Sigmoid colon (tissue), 7 donors: ENCODE data around the gene APEH. TPM values are rescaled to one million over a fixed set of nuclear protein-coding genes. Genes with fewer than 3 reads are reported as not detected.

Experiments
- DNase-seq: peaks from one replicate; pipeline ENCODE4 v3.0.0-alpha.2; 2019
- H3K27ac ChIP-seq, 4 donors: fragments of 200-600 bp; sonication (generic); one replicate each; pipeline ENCODE4 v1.5.1; 2016 to 2019; ENCODE audit warnings: mild to moderate bottlenecking in 1 of 4
- H3K27me3 ChIP-seq, 3 donors: fragments of 200-600 bp; sonication (generic); one replicate each; pipeline ENCODE4 v1.5.1; 2019; ENCODE audit warnings: mild to moderate bottlenecking in 1 of 3
- H3K36me3 ChIP-seq, 4 donors: fragments of 200-600 bp; sonication (generic); one replicate each; pipeline ENCODE4 v1.5.1; 2016 to 2019
- H3K4me1 ChIP-seq, 4 donors: fragments of 200-600 bp; sonication (generic); one replicate each; pipeline ENCODE4 v1.5.1; 2017 to 2019
- H3K4me3 ChIP-seq, 4 donors: fragments of 200-600 bp; sonication (generic); one replicate each; pipeline ENCODE4 v1.5.1; 2017 to 2019; ENCODE audit warnings: mild to moderate bottlenecking in 2 of 4, moderate library complexity in 1 of 4
- H3K9me3 ChIP-seq, 4 donors: fragments of 200-600 bp in 3 of 4; sonication (generic) in 3 of 4; one replicate each; pipeline versions ENCODE4 v1.5.1 to v1.6.1; 2013 to 2019
- EP300 ChIP-seq, 4 donors: sonication (generic); formaldehyde crosslinking; IDR thresholded peaks; one replicate each; pipeline ENCODE4 v1.6.1; 2017; ENCODE audit warnings: antibody characterized with exemption in 4 of 4
- POLR2A ChIP-seq, 2 donors: fragments of 450-650 bp; IDR thresholded peaks; one replicate each; pipeline ENCODE4 v1.6.1; 2016; ENCODE audit warnings: antibody characterized with exemption in 2 of 2, mild to moderate bottlenecking in 2 of 2, moderate library complexity in 2 of 2
- POLR2AphosphoS5 ChIP-seq, 4 donors: sonication (generic); formaldehyde crosslinking; IDR thresholded peaks; one replicate each; pipeline ENCODE4 v1.6.1; 2017; ENCODE audit warnings: antibody characterized with exemption in 4 of 4
- WGBS, 2 donors: extraction: QIAGEN DNeasy Blood & Tissue Kit; methylation state at CpG; one replicate each; pipeline ENCODE4 v1.1.7; 2013; 5-methylcytosine and 5-hydroxymethylcytosine counted together
- intact Hi-C: fragments of 100-400 bp; cut with DNase I; formaldehyde crosslinking; loops from one replicate; pipeline ENCODE4 v1.15.1; 2023
- polyA plus RNA-seq, 3 donors: library from polyadenylated mRNA; stranded (reverse); fragments of 200-250 nt; gene quantifications; one replicate each; pipeline ENCODE4 v1.2.3, GENCODE V29; 2013
- small RNA-seq, 3 donors: library from RNA; depleted of rRNA; stranded (forward); fragments of <200 nt; gene quantifications; one replicate each; pipeline ENCODE3, GENCODE V24; 2016
- total RNA-seq, 4 donors: library from RNA; depleted of rRNA; stranded (reverse); fragments of >200 nt; gene quantifications; one replicate each; pipeline ENCODE4 v1.1.0, GENCODE V29; 2016
- TF ChIP-seq, protein P1 (sequence below), 4 experiments: fragments of 450-650 bp in 3 of 4; fragments of 200-600 bp in 1 of 4; IDR thresholded peaks; one replicate each; pipeline ENCODE4 v1.5.1; 2016 to 2019; ENCODE audit warnings: antibody characterized with exemption in 4 of 4, mild to moderate bottlenecking in 3 of 4, moderate library complexity in 2 of 4
- donor health status: healthy with polysubstance abuse.
- donor health status: Bipolar disorder and iron deficiency.
- donor health status: healthy.

The APEH gene
- total and polyA plus RNA-seq, 7 donors, result 49.0 to 102 (median 64.8) TPM

DNA sequence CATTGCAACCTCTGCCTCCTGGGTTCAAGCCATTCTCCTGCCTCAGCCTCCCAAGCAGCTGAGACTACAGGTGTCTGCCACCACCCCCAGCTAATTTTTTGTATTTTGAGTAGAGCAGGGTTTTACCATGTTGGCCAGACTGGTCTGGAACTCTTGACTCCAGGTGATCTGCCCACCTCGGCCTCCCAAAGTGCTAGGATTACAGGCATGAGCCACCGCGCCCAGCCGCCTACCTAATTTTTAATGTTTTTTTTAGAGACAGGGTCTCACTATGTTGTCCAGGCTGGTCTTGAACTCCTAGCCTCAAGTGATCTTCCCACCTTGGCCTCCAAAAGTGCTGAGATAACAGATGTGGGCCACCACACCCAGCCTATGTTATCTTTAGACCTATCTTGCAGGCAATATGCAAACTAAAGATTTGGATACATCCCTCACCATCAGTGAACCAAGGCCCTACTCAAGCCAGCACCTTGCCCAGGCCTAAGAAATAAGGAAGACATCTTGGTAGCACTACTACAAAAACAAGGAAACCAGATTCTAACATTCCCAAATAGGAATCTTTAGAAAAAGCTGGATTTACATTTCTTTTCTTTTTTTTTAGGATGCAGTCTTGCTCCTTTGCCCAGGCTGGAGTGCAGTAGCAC, 55.9 kb downstream of the APEH start:
- no peak for DNase-seq
- peaks cover 20 to 83% (median 52%) of the 10 kb centered on the region in 4 donors for H3K36me3 ChIP-seq
- peaks cover 0 to 1% (median 0%) of the 10 kb centered on the region in 4 donors for H3K4me1 ChIP-seq
- TF ChIP-seq, protein P1, sequence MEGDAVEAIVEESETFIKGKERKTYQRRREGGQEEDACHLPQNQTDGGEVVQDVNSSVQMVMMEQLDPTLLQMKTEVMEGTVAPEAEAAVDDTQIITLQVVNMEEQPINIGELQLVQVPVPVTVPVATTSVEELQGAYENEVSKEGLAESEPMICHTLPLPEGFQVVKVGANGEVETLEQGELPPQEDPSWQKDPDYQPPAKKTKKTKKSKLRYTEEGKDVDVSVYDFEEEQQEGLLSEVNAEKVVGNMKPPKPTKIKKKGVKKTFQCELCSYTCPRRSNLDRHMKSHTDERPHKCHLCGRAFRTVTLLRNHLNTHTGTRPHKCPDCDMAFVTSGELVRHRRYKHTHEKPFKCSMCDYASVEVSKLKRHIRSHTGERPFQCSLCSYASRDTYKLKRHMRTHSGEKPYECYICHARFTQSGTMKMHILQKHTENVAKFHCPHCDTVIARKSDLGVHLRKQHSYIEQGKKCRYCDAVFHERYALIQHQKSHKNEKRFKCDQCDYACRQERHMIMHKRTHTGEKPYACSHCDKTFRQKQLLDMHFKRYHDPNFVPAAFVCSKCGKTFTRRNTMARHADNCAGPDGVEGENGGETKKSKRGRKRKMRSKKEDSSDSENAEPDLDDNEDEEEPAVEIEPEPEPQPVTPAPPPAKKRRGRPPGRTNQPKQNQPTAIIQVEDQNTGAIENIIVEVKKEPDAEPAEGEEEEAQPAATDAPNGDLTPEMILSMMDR (IDR thresholded peaks at IDR 0.05), result no peak
- no peak for TF ChIP-seq POLR2AphosphoS5 (IDR thresholded peaks at IDR 0.05)
- TF ChIP-seq EP300 (IDR thresholded peaks at IDR 0.05), result no peak
- no peak for TF ChIP-seq POLR2A (IDR thresholded peaks at IDR 0.05)
- no peak overlapping the region for H3K27ac ChIP-seq
- H3K9me3 ChIP-seq, result no peaks in the 10 kb centered on the region
- no peak overlapping the region for H3K4me3 ChIP-seq
- intact Hi-C loops, result no loop called here
- WGBS, 2 donors, result 97 to 98% methylated on average over 4 of the region's 4 CpGs
- no peaks in the 10 kb centered on the region for H3K27me3 ChIP-seq

DNA sequence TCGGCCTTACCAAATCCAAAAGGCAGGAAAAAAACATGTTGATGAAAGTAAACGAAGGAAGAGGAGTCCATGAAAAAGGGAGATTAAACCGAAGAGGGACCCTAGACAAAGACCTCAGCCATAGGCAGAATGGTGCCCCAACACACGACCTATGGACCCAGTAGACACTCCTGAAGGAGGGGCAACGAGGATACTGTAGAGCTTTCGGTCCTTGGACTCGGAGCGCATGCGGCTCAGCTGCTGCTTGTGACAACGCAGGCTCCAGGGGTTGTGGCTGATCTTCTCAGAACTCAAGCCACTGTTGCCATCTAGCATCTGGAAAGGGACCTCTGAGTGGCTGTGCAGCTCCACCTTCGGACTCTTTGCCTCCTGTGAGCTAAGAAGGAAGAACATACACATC, 58.4 kb downstream of the APEH start:
- H3K36me3 ChIP-seq, result peaks cover 16 to 84% (median 51%) of the 10 kb centered on the region in 4 donors

DNA sequence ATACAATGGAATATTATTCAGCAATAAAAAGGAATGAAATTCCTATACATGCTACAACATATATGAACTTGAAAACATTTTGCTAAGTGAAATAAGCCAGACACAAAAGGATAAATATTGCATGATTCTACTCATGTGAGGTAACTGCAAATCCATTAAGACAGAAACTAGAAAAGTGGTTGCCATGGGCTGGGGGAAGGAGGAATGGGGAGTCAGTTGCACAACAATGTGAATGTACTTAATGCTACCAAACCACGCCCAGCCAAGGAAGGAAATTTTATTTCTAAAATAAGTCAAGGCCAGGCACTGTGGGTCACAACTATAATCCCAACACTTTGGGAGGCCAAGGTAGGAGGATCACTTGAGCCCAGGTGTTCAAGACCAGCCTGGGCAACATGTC, 59.4 kb downstream of the APEH start:
- intact Hi-C loops, result no loop called here
- WGBS, 2 donors, result 88 to 100% methylated on average over 1 of the region's 1 CpG
- no peaks in the 10 kb centered on the region for H3K27me3 ChIP-seq
- no peak for TF ChIP-seq EP300 (IDR thresholded peaks at IDR 0.05)
- TF ChIP-seq POLR2AphosphoS5 (IDR thresholded peaks at IDR 0.05), result no peak
- TF ChIP-seq, protein P1 (IDR thresholded peaks at IDR 0.05), result no peak
- no peak for DNase-seq
- peaks cover 15 to 84% (median 47%) of the 10 kb centered on the region in 4 donors for H3K36me3 ChIP-seq
- no peak overlapping the region for H3K4me3 ChIP-seq
- H3K4me1 ChIP-seq, result no peaks in the 10 kb centered on the region
- H3K27ac ChIP-seq, result no peak overlapping the region
- no peaks in the 10 kb centered on the region for H3K9me3 ChIP-seq

More for the DNA sequence above, 58.4 kb downstream of the APEH start:
- TF ChIP-seq, protein P1 (IDR thresholded peaks at IDR 0.05), result no peak
- no peak for TF ChIP-seq POLR2AphosphoS5 (IDR thresholded peaks at IDR 0.05)
- TF ChIP-seq POLR2A (IDR thresholded peaks at IDR 0.05), result no peak
- no peak for TF ChIP-seq EP300 (IDR thresholded peaks at IDR 0.05)
- Histone ChIP-seq H3K9me3 (no peaks in the 10 kb centered on the region), H3K4me1 (no peaks in the 10 kb centered on the region), H3K27me3 (no peaks in the 10 kb centered on the region), H3K27ac (no peak overlapping the region), H3K4me3 (no peak overlapping the region)
- DNase-seq, result no peak
- intact Hi-C loops, result no loop called here
- 92 to 95% methylated on average over 11 of the region's 11 CpGs for WGBS, 2 donors

Small RNAs within 50 kb of the gene (small RNA-seq; reads per million reads assigned to genes)
- 0 reads per million in 3 donors for gene AMIGO3

Other genes with a start within 250 kb of the APEH start
- gene NICN1, start 245.0 kb upstream of the APEH start, total RNA-seq, result 1 to 10 TPM; 2.5 to 9.7 (median 4.5) TPM
- gene NICN1, start 245.0 kb upstream of the APEH start, polyA plus RNA-seq, result 10 to 100 TPM in 1 of 3 donors, 1 to 10 TPM in 2; 3.6 to 11.6 (median 5.1) TPM
- 10 to 100 TPM; 42.8 to 73.4 (median 66.5) TPM for gene DAG1, start 204.1 kb upstream of the APEH start, total RNA-seq
- gene DAG1, start 204.1 kb upstream of the APEH start, polyA plus RNA-seq, result 10 to 100 TPM in 1 of 3 donors, 1 to 10 TPM in 2; 4.2 to 42.7 (median 7.4) TPM
- under 1 TPM; 0.55 to 0.81 (median 0.69) TPM for gene BSN, start 119.9 kb upstream of the APEH start, total RNA-seq
- under 1 TPM in 2 of 3 donors, not detected in 1; under 0.01 to 0.35 TPM for gene BSN, start 119.9 kb upstream of the APEH start, polyA plus RNA-seq
- gene MST1, start 15.1 kb downstream of the APEH start, total RNA-seq, result 10 to 100 TPM in 2 of 4 donors, 1 to 10 TPM in 2; 3.9 to 12.5 (median 7.7) TPM
- gene MST1, start 15.1 kb downstream of the APEH start, polyA plus RNA-seq, result 10 to 100 TPM in 1 of 3 donors, 1 to 10 TPM in 1, not detected in 1; 3.0 to 18.1 TPM
- gene RNF123, start 15.2 kb downstream of the APEH start, total RNA-seq, result 10 to 100 TPM; 16.5 to 29.4 (median 20.8) TPM
- gene RNF123, start 15.2 kb downstream of the APEH start, polyA plus RNA-seq, result 10 to 100 TPM; 12.5 to 28.6 (median 14.4) TPM
- gene AMIGO3, start 45.3 kb downstream of the APEH start, total RNA-seq, result under 1 TPM in 2 of 4 donors, not detected in 2; 0.71 to 0.82 TPM
- gene AMIGO3, start 45.3 kb downstream of the APEH start, polyA plus RNA-seq, result 1 to 10 TPM in 1 of 3 donors, under 1 TPM in 1, not detected in 1; 0.46 to 1.2 TPM
- 10 to 100 TPM in 2 of 4 donors, 1 to 10 TPM in 2; 9.9 to 14.3 (median 10.8) TPM for gene GMPPB, start 49.6 kb downstream of the APEH start, total RNA-seq
- 10 to 100 TPM; 25.2 to 57.5 (median 44.9) TPM for gene GMPPB, start 49.6 kb downstream of the APEH start, polyA plus RNA-seq
- gene IP6K1, start 112.2 kb downstream of the APEH start, total RNA-seq, result 10 to 100 TPM; 29.1 to 37.1 (median 33.7) TPM
- 10 to 100 TPM; 13.8 to 27.1 (median 21.0) TPM for gene IP6K1, start 112.2 kb downstream of the APEH start, polyA plus RNA-seq
- gene CDHR4, start 125.5 kb downstream of the APEH start, total RNA-seq, result 1 to 10 TPM in 1 of 4 donors, under 1 TPM in 2, not detected in 1; 0.27 to 1.1 (median 0.99) TPM
- under 1 TPM in 1 of 3 donors, not detected in 2; 0.16 TPM for gene CDHR4, start 125.5 kb downstream of the APEH start, polyA plus RNA-seq
- gene INKA1, start 128.9 kb downstream of the APEH start, total RNA-seq, result 1 to 10 TPM in 3 of 4 donors, under 1 TPM in 1; 0.95 to 5.0 (median 4.1) TPM
- gene INKA1, start 128.9 kb downstream of the APEH start, polyA plus RNA-seq, result 1 to 10 TPM in 1 of 3 donors, under 1 TPM in 1, not detected in 1; 0.60 to 3.5 TPM
- gene UBA7, start 139.6 kb downstream of the APEH start, total RNA-seq, result 10 to 100 TPM; 28.5 to 74.2 (median 55.7) TPM
- gene UBA7, start 139.6 kb downstream of the APEH start, polyA plus RNA-seq, result 10 to 100 TPM; 15.6 to 92.6 (median 22.9) TPM
- 1 to 10 TPM in 3 of 4 donors, under 1 TPM in 1; 0.54 to 1.8 (median 1.6) TPM for gene TRAIP, start 182.2 kb downstream of the APEH start, total RNA-seq
- gene TRAIP, start 182.2 kb downstream of the APEH start, polyA plus RNA-seq, result 1 to 10 TPM; 1.2 to 7.1 (median 1.4) TPM
- gene CAMKV, start 195.6 kb downstream of the APEH start, total RNA-seq, result not detected
- gene CAMKV, start 195.6 kb downstream of the APEH start, polyA plus RNA-seq, result under 1 TPM in 1 of 3 donors, not detected in 2; 0.12 TPM
- gene MST1R, start 229.5 kb downstream of the APEH start, total RNA-seq, result 1 to 10 TPM; 1.2 to 4.2 (median 2.1) TPM
- 100 to 1,000 TPM in 1 of 3 donors, 10 to 100 TPM in 2; 15.7 to 106 (median 24.0) TPM for gene MST1R, start 229.5 kb downstream of the APEH start, polyA plus RNA-seq